Transverse colon (tissue), 4 donors: ENCODE data around the gene EEFSEC. TPM values are rescaled to one million over a fixed set of nuclear protein-coding genes. Genes with fewer than 3 reads are reported as not detected.

Experiments used
- DNase-seq: peaks from one replicate; pipeline ENCODE4 v3.0.0-alpha.2; 2019
- H3K27ac ChIP-seq, 4 donors: fragments of 200-600 bp; sonication (generic); 2 replicates each; pipeline ENCODE4 v1.5.1; 2016 to 2018; ENCODE audit warnings: inconsistent platforms in 4 of 4
- H3K27me3 ChIP-seq: fragments of 200-600 bp; sonication (generic); 2 replicates; pipeline ENCODE4 v1.5.1; 2017; ENCODE audit warnings: inconsistent platforms
- H3K36me3 ChIP-seq, 4 donors: fragments of 200-600 bp; sonication (generic); 2 replicates each; pipeline ENCODE4 v1.5.1; 2017 to 2019; ENCODE audit warnings: inconsistent platforms in 4 of 4
- H3K4me1 ChIP-seq, 4 donors: fragments of 200-600 bp; sonication (generic); 2 replicates each; pipeline ENCODE4 v1.5.1; 2017 to 2020; ENCODE audit warnings: inconsistent platforms in 4 of 4
- H3K4me3 ChIP-seq, 4 donors: fragments of 200-600 bp; sonication (generic); 1 replicate in 1 of 4; 2 replicates in 3 of 4; pipeline versions ENCODE4 v1.5.1 to v1.6.1; 2017 to 2019; ENCODE audit warnings: inconsistent platforms in 4 of 4
- H3K9me3 ChIP-seq, 2 donors: fragments of 200-600 bp; sonication (generic); 2 replicates each; pipeline ENCODE4 v1.5.1; 2017 to 2019; ENCODE audit warnings: inconsistent platforms in 2 of 2
- EP300 ChIP-seq: sonication (generic); formaldehyde crosslinking; IDR thresholded peaks from one replicate; pipeline ENCODE4 v1.6.1; 2017; ENCODE audit warnings: antibody characterized with exemption, low read depth
- POLR2A ChIP-seq: fragments of 450-650 bp; IDR thresholded peaks from one replicate; pipeline ENCODE4 v1.6.1; 2016; ENCODE audit warnings: antibody characterized with exemption, mild to moderate bottlenecking, moderate library complexity
- POLR2AphosphoS5 ChIP-seq, 3 donors: sonication (generic); formaldehyde crosslinking; IDR thresholded peaks; one replicate each; pipeline ENCODE4 v1.6.1; 2016; ENCODE audit warnings: antibody characterized with exemption in 3 of 3
- WGBS, 2 donors: methylation state at CpG; one replicate each; pipeline ENCODE4 v1.1.5; 2018; ENCODE audit warnings: low coverage in 1 of 2; 5-methylcytosine and 5-hydroxymethylcytosine counted together
- in situ Hi-C, 4 donors: fragments of 200-750 bp; cut with MboI; loops; one replicate each; pipeline versions ENCODE4 v1.15.0 to v1.15.1; 2017; ENCODE audit warnings: low sequenced_read_pairs in 3 of 4, low pct_ligation_motif_present in 1 of 4, low pct_unique_long_range_greater_than_20kb in 1 of 4
- intact Hi-C: fragments of 100-400 bp; cut with DNase I; formaldehyde crosslinking; loops from one replicate; pipeline ENCODE4 v1.15.1; 2023; ENCODE audit warnings: low total_unique reads
- total RNA-seq, 4 donors: library from RNA; depleted of rRNA; stranded (reverse); fragments of >200 nt; gene quantifications; one replicate each; pipeline ENCODE4 v1.1.0, GENCODE V29; 2016
- TF ChIP-seq, protein P1 (sequence below), 5 experiments: fragments of 200-600 bp in 3 of 5; fragments of 450-650 bp in 2 of 5; sonication (generic) in 3 of 5; IDR thresholded peaks; 1 replicate in 2 of 5; 2 replicates in 3 of 5; pipeline ENCODE4 v1.5.1; 2016 to 2017; ENCODE audit warnings: antibody characterized with exemption in 5 of 5, inconsistent platforms in 3 of 5, mild to moderate bottlenecking in 2 of 5, moderate library complexity in 1 of 5

Gene EEFSEC
- total RNA-seq, 4 donors from 2014 or later: 10.3 to 16.8 (median 14.2) TPM

DNA sequence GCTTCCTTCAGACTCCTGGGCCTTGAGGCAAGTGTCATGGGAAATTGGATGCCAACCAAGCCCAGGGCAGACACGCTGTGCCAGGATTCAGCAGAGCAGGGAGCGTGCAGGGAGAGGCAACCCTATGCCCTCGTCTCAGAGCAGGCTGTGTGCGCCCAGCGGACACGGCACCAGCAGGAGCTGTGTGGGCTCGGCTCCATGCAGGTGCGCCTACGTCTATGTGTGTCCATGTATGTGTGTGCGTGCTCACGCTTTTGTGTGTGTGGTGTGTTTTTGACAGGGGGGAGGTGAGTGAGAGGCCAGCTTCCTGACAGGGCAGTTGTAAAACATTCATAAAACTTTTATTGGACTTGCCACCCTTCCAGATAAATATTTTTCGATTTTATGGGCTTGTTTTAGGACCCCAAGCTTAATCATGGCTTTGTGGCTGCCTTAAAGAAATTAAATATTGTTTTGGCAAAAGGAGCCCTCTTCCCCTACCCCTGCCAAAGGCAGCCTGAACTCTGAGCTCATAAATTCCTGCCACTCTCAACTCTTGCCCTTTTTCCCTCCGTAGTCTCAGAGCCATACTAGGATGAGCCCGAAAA lies 229.0 kb downstream of the EEFSEC start:
- H3K27me3 ChIP-seq: no peaks in the 10 kb centered on the region
- H3K4me1 ChIP-seq: peaks cover 24 to 55% (median 47%) of the 10 kb centered on the region in 4 donors
- no peaks in the 10 kb centered on the region for H3K9me3 ChIP-seq
- peak overlapping the region; percentile 42 to 67 (median 58) for H3K27ac ChIP-seq
- no peak for TF ChIP-seq POLR2A
- TF ChIP-seq, protein P1, sequence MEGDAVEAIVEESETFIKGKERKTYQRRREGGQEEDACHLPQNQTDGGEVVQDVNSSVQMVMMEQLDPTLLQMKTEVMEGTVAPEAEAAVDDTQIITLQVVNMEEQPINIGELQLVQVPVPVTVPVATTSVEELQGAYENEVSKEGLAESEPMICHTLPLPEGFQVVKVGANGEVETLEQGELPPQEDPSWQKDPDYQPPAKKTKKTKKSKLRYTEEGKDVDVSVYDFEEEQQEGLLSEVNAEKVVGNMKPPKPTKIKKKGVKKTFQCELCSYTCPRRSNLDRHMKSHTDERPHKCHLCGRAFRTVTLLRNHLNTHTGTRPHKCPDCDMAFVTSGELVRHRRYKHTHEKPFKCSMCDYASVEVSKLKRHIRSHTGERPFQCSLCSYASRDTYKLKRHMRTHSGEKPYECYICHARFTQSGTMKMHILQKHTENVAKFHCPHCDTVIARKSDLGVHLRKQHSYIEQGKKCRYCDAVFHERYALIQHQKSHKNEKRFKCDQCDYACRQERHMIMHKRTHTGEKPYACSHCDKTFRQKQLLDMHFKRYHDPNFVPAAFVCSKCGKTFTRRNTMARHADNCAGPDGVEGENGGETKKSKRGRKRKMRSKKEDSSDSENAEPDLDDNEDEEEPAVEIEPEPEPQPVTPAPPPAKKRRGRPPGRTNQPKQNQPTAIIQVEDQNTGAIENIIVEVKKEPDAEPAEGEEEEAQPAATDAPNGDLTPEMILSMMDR (IDR thresholded peaks at IDR 0.05): no peak
- no peak for TF ChIP-seq EP300
- TF ChIP-seq POLR2AphosphoS5 (IDR thresholded peaks at IDR 0.05): peak in 2 of 3 donors; percentile 44 to 52
- peak; percentile 74 for DNase-seq
- H3K36me3 ChIP-seq: no peaks in the 10 kb centered on the region
- intact Hi-C loops: no loop called here
- no peak overlapping the region for H3K4me3 ChIP-seq
- 23% methylated on average over 14 of the region's 14 CpGs; no CpG with 5 or more reads in 1 of the 2 donors for WGBS, 2 donors
- in situ Hi-C loops: no loop called here

DNA sequence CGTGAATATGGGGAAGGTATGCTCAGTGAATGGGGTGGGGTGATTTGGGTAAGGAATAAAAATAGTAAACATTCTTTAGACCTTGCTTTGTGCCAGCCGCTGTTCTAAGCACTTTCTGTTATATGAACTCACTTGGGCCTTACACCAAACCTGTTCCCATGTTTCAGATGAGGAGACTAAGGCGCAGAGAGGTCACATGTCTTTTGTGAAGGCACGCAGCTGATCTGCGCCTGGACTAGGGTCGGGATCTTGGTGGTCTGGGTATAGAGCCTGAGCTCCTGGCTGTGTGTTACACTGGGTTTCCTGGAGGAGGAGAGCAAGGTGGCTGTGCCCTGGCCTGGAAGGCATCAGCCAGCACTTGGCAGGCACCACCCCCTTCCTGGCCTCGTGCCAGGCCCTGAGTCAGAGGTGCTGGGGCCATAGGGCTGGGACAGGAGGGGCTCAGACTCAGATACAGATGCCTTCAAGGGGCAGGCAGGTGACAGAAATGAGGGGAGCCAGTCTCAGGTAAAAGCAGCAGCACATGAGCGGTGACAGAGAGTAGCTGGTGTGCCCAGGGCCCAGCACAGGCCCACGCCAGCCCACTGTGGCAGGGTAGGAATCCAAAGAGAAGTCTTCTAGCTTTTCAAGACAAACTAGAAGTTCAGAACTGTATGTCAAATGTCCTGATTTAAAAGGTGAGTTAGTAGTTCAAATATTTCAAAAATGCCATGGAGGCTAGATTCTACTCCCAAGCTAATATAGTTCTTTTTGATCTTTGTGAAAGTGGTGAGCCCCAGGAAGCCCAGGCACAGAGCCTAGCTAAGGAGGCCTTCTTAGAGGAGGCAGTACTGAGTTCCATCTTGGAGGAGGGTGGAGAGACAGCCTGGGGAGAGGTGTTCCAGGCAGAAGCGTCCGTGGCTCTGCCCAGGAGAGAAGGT lies 230.3 kb downstream of the EEFSEC start:
- WGBS, 2 donors: 45 to 75% methylated on average over 2 to 11 of the region's 11 CpGs
- TF ChIP-seq, protein P1 (IDR thresholded peaks at IDR 0.05): no peak
- TF ChIP-seq POLR2A: no peak
- TF ChIP-seq EP300: no peak
- TF ChIP-seq POLR2AphosphoS5 (IDR thresholded peaks at IDR 0.05): peak in 2 of 3 donors; percentile 25 to 70

DNA sequence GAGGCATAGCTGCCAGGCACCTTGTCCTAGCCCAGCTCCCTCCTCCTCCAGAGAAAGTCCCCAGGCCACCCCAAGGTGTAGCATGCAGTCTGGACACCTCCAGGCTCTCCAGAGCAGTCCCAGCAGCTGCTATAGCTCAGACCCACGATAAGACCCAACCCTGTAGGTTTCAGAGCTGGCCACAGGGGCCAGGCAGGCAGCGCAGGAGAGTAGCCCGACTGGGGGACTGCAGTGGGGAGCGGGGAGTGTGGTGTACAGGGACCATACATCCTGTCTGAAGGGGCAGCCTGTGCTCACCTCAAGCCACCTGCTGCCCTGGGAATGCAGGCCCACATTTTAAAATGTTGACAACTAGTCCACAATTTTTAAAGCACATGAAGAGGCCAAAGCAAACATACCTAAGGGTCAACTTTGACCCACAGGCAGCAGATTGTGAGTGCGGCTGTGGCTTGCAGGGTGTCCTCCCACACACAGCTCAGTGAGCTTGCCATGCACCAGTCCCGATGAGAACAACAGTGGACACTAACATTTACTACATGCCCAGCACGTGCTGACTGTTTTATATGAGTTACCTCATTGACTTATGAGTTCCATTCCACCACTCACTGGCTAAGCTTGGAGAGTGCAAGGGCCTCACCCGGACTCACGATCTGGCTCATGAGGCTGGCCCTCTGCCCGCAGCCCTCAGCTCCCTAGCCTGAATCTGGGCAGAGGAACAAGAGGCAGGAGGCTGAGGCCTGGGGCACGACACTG lies 232.0 kb downstream of the EEFSEC start:
- Histone ChIP-seq H3K4me3 (no peak overlapping the region), H3K27ac (no peak overlapping the region), H3K9me3 (no peaks in the 10 kb centered on the region), H3K36me3 (no peaks in the 10 kb centered on the region), H3K4me1 (peaks cover 24 to 46% (median 40%) of the 10 kb centered on the region in 4 donors), H3K27me3 (no peaks in the 10 kb centered on the region)
- 24 to 65% methylated on average over 3 to 11 of the region's 11 CpGs for WGBS, 2 donors
- peak; percentile 26 for DNase-seq
- in situ Hi-C loops: no loop called here
- intact Hi-C loops: no loop called here
- TF ChIP-seq EP300 (no peak), POLR2A (no peak), POLR2AphosphoS5 (IDR thresholded peaks at IDR 0.05) (peak in 2 of 3 donors; percentile 18 to 50)
- TF ChIP-seq, protein P1 (IDR thresholded peaks at IDR 0.05): no peak

More for the DNA sequence above, 230.3 kb downstream of the EEFSEC start:
- Histone ChIP-seq H3K9me3 (no peaks in the 10 kb centered on the region), H3K27ac (peak overlapping the region; percentile 42 to 67 (median 58)), H3K27me3 (no peaks in the 10 kb centered on the region), H3K4me3 (no peak overlapping the region), H3K4me1 (peaks cover 24 to 48% (median 41%) of the 10 kb centered on the region in 4 donors), H3K36me3 (no peaks in the 10 kb centered on the region)
- peak; percentile 81 for DNase-seq
- intact Hi-C loops (no loop called here), in situ Hi-C loops (no loop called here)

DNA sequence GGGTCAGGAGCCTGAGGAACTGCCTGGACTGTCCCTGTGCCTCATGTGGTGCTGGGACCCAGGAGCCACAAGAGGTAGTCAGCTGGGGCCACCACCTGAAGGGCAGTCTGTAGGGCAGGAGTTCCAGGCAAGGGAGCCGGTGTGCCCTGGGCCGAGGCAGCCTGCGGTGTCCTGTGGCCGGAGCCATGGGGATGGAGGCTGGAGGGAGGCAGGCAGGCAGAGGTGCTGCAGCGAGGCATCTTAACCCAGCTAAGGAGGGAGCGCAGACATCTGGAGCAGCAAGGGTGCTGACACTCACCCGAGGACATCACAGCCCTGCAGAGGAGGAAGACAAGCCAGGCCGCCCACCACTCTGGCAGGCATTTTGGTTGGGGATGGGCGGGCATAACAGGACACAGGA lies 235.7 kb downstream of the EEFSEC start:
- 98% methylated on average over 9 of the region's 9 CpGs; no CpG with 5 or more reads in 1 of the 2 donors for WGBS, 2 donors
- no peak overlapping the region for H3K27ac ChIP-seq
- no peak for DNase-seq
- H3K9me3 ChIP-seq: no peaks in the 10 kb centered on the region
- H3K36me3 ChIP-seq: no peaks in the 10 kb centered on the region
- H3K4me3 ChIP-seq: no peak overlapping the region
- TF ChIP-seq, protein P1 (IDR thresholded peaks at IDR 0.05): no peak
- no peak for TF ChIP-seq POLR2A
- TF ChIP-seq POLR2AphosphoS5 (IDR thresholded peaks at IDR 0.05): no peak
- no peak for TF ChIP-seq EP300
- H3K4me1 ChIP-seq: peaks cover 4 to 20% (median 14%) of the 10 kb centered on the region in 4 donors
- intact Hi-C loops: no loop called here
- no peaks in the 10 kb centered on the region for H3K27me3 ChIP-seq
- in situ Hi-C loops: no loop called here
